Measurements from ENCODE around the gene ADGRG6. TPM values are rescaled to one million over a fixed set of nuclear protein-coding genes. Genes with fewer than 3 reads are reported as not detected.

ADGRG6 gene
- total and polyA plus RNA-seq, 10 of the 15 experiments (the other 5 are each of a cell fraction or from before 2014, with no cell fraction given) = 0.01 to 0.24 (median 0.13) TPM; not detected in 7

DNA sequence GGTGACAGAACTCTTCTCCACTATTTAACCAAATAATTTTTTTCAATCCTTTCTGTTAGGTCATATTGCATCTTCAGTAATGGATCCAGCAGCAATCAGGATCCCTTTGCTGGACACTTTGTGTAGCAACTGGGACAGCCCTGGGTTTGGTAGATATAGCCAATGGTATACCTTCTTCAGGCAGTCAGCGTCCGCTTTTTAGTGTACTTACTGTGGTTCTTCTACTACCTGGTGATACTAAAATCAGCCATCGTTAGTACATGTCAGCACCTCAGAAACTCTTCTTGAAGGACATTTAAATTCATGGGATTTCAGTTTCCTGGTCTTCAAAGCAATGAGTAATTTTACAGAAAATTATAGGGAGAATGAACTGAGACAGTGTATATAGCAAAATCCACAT is 93.5 kb downstream of the ADGRG6 start:
- H3K4me1 ChIP-seq (ENCODE audit: control insufficient read depth, insufficient read depth, low read length) = peaks cover 8% of the 10 kb centered on the region; the same call in 1 of the 2 replicates
- no peaks in the 10 kb centered on the region for H3K36me3 ChIP-seq (ENCODE audit: control insufficient read depth in 2 of 2, insufficient read depth in 2 of 2, low read length in 1 of 2)
- DNase-seq (ENCODE audit: low read depth, low spot score) (no peak), ATAC-seq (peak; percentile 64), FAIRE-seq (no peak)
- SMC1A ChIA-PET (ENCODE audit: uncharacterized antibody, unreplicated experiment) = interaction anchor here (1.2 kb wide), 2 partner anchors 8 to 188 kb away, joined by 3 to 5 read pairs; no protein-coding TSS in a partner anchor
- CTCF ChIA-PET = no interaction called here
- no peak overlapping the region for H3K27ac ChIP-seq (ENCODE audit: control insufficient read depth, insufficient read depth)
- WGBS (ENCODE audit: insufficient coverage, insufficient replicate concordance, low lambda C conversion rate, missing lambda C conversion rate) = 13% methylated on average over 3 of the region's 3 CpGs
- POLR2A ChIA-PET = no interaction called here
- no peaks in the 10 kb centered on the region; a peak in 1 of 4 replicates for H3K27me3 ChIP-seq (replicated peaks in 1 of 2; ENCODE audit: control insufficient read depth in 2 of 2, insufficient read depth in 2 of 2, low read length in 1 of 2)
- H3K4me2 ChIP-seq (ENCODE audit: control insufficient read depth, insufficient read depth) = peak overlapping the region; percentile 5; the same call in 1 of the 2 replicates
- H3K9ac ChIP-seq (ENCODE audit: control insufficient read depth, insufficient read depth, low read length) = no peak overlapping the region
- no peak overlapping the region for H2AFZ ChIP-seq (ENCODE audit: control insufficient read depth, low read depth, low read length)
- BruUV-seq (replicated peaks) = no TSS peak
- no peak overlapping the region for H3K4me3 ChIP-seq
- H3K9me3 ChIP-seq (replicated peaks; ENCODE audit: control insufficient read depth, insufficient read depth, low read length) = no peaks in the 10 kb centered on the region
- RAD21 ChIA-PET (ENCODE audit: unreplicated experiment) = no interaction called here
- H3K79me2 ChIP-seq (ENCODE audit: control insufficient read depth, insufficient read depth, low read length) = no peaks in the 10 kb centered on the region
- in situ Hi-C loops (cut with MboI) (no loop called here), intact Hi-C loops (cut with micrococcal nuclease; ENCODE audit: unreplicated experiment) (no loop called here)
- no peaks in the 10 kb centered on the region for H4K20me1 ChIP-seq (ENCODE audit: control insufficient read depth, insufficient read depth)
- TF ChIP-seq SMC3 (IDR thresholded peaks at IDR 0.05; ENCODE audit: borderline replicate concordance, low read length) = no peak
- no peak for TF ChIP-seq IKZF2 (IDR thresholded peaks at IDR 0.05)
- no peak for TF ChIP-seq HCFC1 (IDR thresholded peaks at IDR 0.05; ENCODE audit: low read length)
- TF ChIP-seq, protein P1, sequence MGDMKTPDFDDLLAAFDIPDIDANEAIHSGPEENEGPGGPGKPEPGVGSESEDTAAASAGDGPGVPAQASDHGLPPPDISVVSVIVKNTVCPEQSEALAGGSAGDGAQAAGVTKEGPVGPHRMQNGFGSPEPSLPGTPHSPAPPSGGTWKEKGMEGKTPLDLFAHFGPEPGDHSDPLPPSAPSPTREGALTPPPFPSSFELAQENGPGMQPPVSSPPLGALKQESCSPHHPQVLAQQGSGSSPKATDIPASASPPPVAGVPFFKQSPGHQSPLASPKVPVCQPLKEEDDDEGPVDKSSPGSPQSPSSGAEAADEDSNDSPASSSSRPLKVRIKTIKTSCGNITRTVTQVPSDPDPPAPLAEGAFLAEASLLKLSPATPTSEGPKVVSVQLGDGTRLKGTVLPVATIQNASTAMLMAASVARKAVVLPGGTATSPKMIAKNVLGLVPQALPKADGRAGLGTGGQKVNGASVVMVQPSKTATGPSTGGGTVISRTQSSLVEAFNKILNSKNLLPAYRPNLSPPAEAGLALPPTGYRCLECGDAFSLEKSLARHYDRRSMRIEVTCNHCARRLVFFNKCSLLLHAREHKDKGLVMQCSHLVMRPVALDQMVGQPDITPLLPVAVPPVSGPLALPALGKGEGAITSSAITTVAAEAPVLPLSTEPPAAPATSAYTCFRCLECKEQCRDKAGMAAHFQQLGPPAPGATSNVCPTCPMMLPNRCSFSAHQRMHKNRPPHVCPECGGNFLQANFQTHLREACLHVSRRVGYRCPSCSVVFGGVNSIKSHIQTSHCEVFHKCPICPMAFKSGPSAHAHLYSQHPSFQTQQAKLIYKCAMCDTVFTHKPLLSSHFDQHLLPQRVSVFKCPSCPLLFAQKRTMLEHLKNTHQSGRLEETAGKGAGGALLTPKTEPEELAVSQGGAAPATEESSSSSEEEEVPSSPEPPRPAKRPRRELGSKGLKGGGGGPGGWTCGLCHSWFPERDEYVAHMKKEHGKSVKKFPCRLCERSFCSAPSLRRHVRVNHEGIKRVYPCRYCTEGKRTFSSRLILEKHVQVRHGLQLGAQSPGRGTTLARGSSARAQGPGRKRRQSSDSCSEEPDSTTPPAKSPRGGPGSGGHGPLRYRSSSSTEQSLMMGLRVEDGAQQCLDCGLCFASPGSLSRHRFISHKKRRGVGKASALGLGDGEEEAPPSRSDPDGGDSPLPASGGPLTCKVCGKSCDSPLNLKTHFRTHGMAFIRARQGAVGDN (IDR thresholded peaks at IDR 0.05) = no peak
- TF ChIP-seq ZSCAN29 (IDR thresholded peaks at IDR 0.05) = no peak
- TF ChIP-seq GABPA (IDR thresholded peaks at IDR 0.05; ENCODE audit: low read depth) = no peak
- TF ChIP-seq ZNF274 (IDR thresholded peaks at IDR 0.05; ENCODE audit: insufficient read depth, insufficient read length) = no peak
- TF ChIP-seq FOXM1 (IDR thresholded peaks at IDR 0.05; ENCODE audit: low read depth, low read length) = no peak
- TF ChIP-seq BMI1 (IDR thresholded peaks at IDR 0.05; ENCODE audit: borderline replicate concordance) = no peak
- no peak for TF ChIP-seq RFX5 (IDR thresholded peaks at IDR 0.05; ENCODE audit: low read depth, low read length)
- no peak for TF ChIP-seq TARDBP (IDR thresholded peaks at IDR 0.05; ENCODE audit: borderline replicate concordance)
- TF ChIP-seq, protein P2, sequence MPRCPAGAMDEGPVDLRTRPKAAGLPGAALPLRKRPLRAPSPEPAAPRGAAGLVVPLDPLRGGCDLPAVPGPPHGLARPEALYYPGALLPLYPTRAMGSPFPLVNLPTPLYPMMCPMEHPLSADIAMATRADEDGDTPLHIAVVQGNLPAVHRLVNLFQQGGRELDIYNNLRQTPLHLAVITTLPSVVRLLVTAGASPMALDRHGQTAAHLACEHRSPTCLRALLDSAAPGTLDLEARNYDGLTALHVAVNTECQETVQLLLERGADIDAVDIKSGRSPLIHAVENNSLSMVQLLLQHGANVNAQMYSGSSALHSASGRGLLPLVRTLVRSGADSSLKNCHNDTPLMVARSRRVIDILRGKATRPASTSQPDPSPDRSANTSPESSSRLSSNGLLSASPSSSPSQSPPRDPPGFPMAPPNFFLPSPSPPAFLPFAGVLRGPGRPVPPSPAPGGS (IDR thresholded peaks at IDR 0.05; ENCODE audit: borderline replicate concordance, insufficient read depth, low read depth, low read length, poor library complexity, severe bottlenecking) = no peak
- no peak for TF ChIP-seq BCLAF1 (IDR thresholded peaks at IDR 0.05)
- TF ChIP-seq, protein P3, sequence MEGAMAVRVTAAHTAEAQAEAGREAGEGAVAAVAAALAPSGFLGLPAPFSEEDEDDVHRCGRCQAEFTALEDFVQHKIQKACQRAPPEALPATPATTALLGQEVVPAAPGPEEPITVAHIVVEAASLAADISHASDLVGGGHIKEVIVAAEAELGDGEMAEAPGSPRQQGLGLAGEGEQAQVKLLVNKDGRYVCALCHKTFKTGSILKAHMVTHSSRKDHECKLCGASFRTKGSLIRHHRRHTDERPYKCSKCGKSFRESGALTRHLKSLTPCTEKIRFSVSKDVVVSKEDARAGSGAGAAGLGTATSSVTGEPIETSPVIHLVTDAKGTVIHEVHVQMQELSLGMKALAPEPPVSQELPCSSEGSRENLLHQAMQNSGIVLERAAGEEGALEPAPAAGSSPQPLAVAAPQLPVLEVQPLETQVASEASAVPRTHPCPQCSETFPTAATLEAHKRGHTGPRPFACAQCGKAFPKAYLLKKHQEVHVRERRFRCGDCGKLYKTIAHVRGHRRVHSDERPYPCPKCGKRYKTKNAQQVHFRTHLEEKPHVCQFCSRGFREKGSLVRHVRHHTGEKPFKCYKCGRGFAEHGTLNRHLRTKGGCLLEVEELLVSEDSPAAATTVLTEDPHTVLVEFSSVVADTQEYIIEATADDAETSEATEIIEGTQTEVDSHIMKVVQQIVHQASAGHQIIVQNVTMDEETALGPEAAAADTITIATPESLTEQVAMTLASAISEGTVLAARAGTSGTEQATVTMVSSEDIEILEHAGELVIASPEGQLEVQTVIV (IDR thresholded peaks at IDR 0.05; ENCODE audit: borderline replicate concordance, partially characterized antibody) = no peak
